GM18867 (cell line): ENCODE data around the gene KIZ.

Experiments used
- ATAC-seq: cut with Tn5 transposase; IDR thresholded peaks from one replicate; pipeline ENCODE4 v1.9.1; 2021; ENCODE audit warnings: mild to moderate bottlenecking, moderate library complexity; ENCODE audit not compliant: unreplicated experiment

Gene KIZ

GRCh38 chr20:21251278-21251677 is 125.4 kb downstream of the KIZ start:
- ATAC-seq: no peak

GRCh38 chr20:21257192-21257591 is 131.3 kb downstream of the KIZ start:
- no peak for ATAC-seq

GRCh38 chr20:21258411-21258810 is 132.5 kb downstream of the KIZ start:
- ATAC-seq: no peak

GRCh38 chr20:21259346-21259745 is 133.5 kb downstream of the KIZ start:
- no peak for ATAC-seq

- ATAC-seq: no peak
These were observed 136.9 kb downstream of the KIZ start for GRCh38 chr20:21262812-21263211.

GRCh38 chr20:21265261-21266190 is 139.6 kb downstream of the KIZ start:
- no peak for ATAC-seq

GRCh38 chr20:21266191-21266536 is 140.3 kb downstream of the KIZ start:
- no peak for ATAC-seq

GRCh38 chr20:21269772-21270171 is 143.9 kb downstream of the KIZ start:
- ATAC-seq: no peak

- ATAC-seq: no peak
These were observed 144.9 kb downstream of the KIZ start for GRCh38 chr20:21270806-21271205.

- peak; percentile 40 for ATAC-seq
These were observed 146.4 kb downstream of the KIZ start for GRCh38 chr20:21272279-21272678.

- peak; percentile 76 for ATAC-seq
These were observed 146.8 kb downstream of the KIZ start for GRCh38 chr20:21272679-21273078.

- ATAC-seq: no peak
These were observed 148.0 kb downstream of the KIZ start for GRCh38 chr20:21273755-21274386.

GRCh38 chr20:21278829-21279228 is 152.9 kb downstream of the KIZ start:
- no peak for ATAC-seq

GRCh38 chr20:21279706-21280521 is 154.0 kb downstream of the KIZ start:
- no peak for ATAC-seq

- peak; percentile 88 for ATAC-seq
These were observed 154.7 kb downstream of the KIZ start for GRCh38 chr20:21280522-21281016.

- ATAC-seq: no peak
These were observed 160.9 kb downstream of the KIZ start for GRCh38 chr20:21286775-21287174.

- ATAC-seq: no peak
These were observed 162.9 kb downstream of the KIZ start for GRCh38 chr20:21288587-21289370.

GRCh38 chr20:21289651-21290050 is 163.8 kb downstream of the KIZ start:
- ATAC-seq: no peak

- ATAC-seq: no peak
These were observed 165.1 kb downstream of the KIZ start for GRCh38 chr20:21291026-21291425.

- ATAC-seq: no peak
These were observed 168.9 kb downstream of the KIZ start for GRCh38 chr20:21294755-21295154.
